GM10266 (cell line): ENCODE results near the gene TOM1L2.

ENCODE experiments used
- DNase-seq: peaks from one replicate; pipeline ENCODE4 v3.0.0; 2012; ENCODE audit errors: extremely low spot score
- CTCF ChIP-seq: IDR thresholded peaks from 2 replicates; pipeline ENCODE4 v1.5.1; 2012; ENCODE audit warnings: mild to moderate bottlenecking, low read depth; ENCODE audit not compliant: control insufficient read depth, insufficient read depth; ENCODE audit errors: missing control alignments

TOM1L2 gene

DNA sequence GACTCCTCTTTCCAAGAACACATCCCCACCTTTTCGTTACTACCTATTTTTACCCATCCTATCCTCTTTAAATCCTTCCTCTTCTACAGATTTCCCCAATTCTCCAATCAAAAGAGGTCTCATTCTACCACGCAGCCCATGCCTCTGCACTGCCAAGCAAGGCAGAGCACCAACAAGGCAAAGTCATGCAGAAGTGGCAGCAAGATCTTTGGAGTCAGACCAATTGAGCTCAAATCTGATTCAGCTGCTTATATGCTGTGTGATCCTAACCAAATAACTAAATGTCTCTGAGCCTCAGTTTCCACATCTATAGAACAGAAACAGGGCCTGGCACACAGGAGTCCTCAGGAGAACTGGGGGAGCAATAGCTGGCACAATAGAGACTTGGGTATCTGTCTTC, 41.0 kb downstream of the TOM1L2 start:
- TF ChIP-seq CTCF: no peak
- no peak for DNase-seq

- no peak for DNase-seq
- no peak for TF ChIP-seq CTCF
These were observed 41.5 kb downstream of the TOM1L2 start for GRCh38 chr17:17930674-17931073.

DNA sequence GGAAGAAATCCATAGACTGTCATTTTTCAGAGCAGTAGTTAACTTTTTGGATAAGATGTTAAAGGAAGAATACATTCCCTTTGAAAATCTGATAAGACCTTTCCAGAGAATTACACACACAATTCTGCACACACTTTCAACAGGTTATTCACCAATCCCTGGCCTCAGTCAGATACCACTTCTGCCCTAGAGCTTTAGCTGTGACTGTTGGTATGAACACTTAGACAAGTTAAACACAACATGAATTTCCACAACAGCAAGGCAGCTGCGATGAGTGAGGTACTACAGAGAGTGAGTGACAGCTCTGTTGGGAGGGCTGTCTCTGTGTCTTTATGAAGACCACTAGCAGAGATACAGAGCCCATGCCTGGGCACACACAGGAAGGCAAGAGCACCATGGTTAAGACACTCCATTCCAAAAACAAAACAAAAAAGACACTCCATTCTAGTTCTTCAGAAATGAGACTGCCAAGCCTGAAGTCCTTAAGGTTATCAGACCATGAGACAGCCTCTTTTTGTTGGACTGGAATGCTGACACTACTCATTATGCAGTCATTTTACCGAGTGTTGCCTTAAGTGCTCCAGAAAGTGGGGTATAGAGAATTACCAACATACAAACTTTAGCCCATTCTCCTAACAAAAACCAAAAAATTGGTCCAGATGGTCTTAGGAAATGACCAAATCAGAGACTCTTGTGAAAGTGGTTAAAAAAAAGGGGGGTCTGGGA, 42.4 kb downstream of the TOM1L2 start:
- DNase-seq: no peak
- no peak for TF ChIP-seq CTCF

DNA sequence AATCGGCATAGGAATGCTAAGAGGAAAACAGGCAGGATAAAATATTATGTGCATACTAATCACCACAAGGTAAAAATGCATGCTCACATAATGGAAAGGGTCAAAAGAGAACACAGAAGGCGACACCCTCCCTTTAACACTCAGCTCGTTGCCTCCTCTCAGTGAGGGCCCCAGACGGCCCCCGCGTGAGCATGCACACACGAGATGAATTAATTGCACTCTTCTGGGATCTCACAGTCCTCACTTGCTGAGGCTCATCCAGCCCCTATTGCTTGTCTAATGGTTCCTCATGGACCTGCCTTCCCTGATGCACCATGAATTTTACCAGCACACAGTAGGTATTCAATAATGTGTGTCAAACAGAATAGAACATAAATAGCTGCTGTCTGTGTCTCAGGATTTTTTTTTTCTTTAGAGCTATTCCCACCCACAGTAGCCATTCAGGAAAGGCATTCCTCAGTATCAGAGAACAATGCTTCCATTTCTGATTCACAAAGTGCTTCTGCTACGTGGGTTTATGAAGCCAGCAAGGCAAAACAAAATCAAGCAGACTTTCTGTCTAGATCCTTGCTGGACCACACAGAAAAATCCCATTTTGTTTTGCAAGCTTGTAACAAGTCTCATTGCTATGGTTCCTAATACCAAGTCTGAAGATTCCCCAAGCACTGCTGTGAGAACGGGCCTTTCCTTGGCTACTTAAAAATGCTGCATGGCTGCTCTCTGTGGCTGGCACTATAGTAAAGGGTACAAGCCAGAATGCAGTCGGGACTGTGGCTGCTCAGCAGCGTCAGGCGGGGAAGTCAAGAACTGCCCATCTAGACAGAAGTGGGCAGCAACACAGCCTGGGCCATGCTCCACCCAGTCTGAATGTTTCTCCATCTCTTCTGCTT, 43.6 kb downstream of the TOM1L2 start:
- DNase-seq: no peak
- no peak for TF ChIP-seq CTCF

GRCh38 chr17:17926840-17927449, 45.3 kb downstream of the TOM1L2 start:
- no peak for DNase-seq
- no peak for TF ChIP-seq CTCF

DNA sequence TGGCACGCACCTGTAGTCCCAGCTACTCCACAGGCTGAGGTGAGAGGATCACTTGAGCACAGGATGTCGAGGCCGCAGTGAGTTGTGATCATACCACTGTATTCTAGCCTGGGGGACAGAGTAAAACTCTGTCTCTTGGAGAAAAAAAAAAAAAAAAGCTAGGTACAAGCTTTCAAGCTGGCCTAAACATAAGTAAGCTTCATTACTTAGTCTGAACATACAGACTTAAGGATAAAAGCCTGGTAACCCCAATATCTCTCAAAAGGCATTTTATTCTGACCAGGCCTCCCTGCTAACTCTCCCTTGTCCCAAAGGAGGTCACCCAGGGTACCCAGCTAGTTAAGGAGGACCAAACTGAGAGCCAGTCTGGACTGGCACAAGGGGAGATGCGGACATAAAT, 46.2 kb downstream of the TOM1L2 start:
- no peak for TF ChIP-seq CTCF
- DNase-seq: no peak
